Measurements from ENCODE around the gene C1QB. TPM values are rescaled to one million over a fixed set of nuclear protein-coding genes. Genes with fewer than 3 reads are reported as not detected.

The C1QB gene
- total and polyA plus RNA-seq, 4 donors = 39.6 to 702 (median 431) TPM

- Histone ChIP-seq H3K36me3 (ENCODE audit: control insufficient read depth in 4 of 4, insufficient read depth in 4 of 4, low read length in 4 of 4) (no peaks in the 10 kb centered on the region), H3K9ac (ENCODE audit: insufficient read depth in 1 of 2, low read length in 2 of 2) (no peak overlapping the region), H3K27me3 (ENCODE audit: control insufficient read depth in 3 of 3, insufficient read depth in 3 of 3, low read length in 2 of 3) (peaks cover 0 to 3% (median 0%) of the 10 kb centered on the region in 3 donors), H3K4me1 (ENCODE audit: control insufficient read depth in 5 of 5, insufficient read depth in 5 of 5, low read length in 5 of 5) (peaks cover 0 to 3% (median 0%) of the 10 kb centered on the region in 5 donors), H3K27ac (ENCODE audit: low read depth in 1 of 2, low read length in 1 of 2) (no peak overlapping the region), H3K9me3 (ENCODE audit: control insufficient read depth in 4 of 4, insufficient read depth in 3 of 4, low read length in 3 of 4) (no peaks in the 10 kb centered on the region), H3K4me3 (no peak overlapping the region)
- ATAC-seq (ENCODE audit: insufficient read depth, low FRiP score) (peak; percentile 49), DNase-seq (peak; percentile 70 to 82 (median 74))
- TF ChIP-seq CTCF (IDR thresholded peaks at IDR 0.05; ENCODE audit: control extremely low read depth, extremely low read depth) = peak; percentile 81
- WGBS, 2 donors = 12 to 13% methylated on average over 18 of the region's 18 CpGs
Measured at GRCh38 chr1:22641906-22642636, 11.0 kb upstream of the C1QB start.

DNA sequence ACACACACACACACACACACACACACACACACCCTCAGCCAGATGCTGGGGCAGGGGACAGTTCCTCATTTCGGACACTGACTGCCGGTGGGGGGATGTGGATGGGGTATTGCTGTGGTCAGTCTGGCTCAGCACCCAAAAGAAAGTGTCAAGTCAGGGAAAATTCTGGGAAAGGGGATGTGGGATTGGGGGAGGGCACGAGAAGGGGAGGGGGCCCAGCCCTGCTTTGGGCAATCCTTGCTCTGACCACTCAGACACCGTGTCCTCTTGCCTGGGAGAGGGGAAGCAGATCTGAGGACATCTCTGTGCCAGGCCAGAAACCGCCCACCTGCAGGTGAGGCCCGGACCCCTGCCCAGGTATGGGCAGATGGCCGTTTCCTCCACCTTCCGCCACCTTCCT is 9.7 kb upstream of the C1QB start, which contains the start of gene C1QC:
TSS of gene C1QC (plus strand) at position 253 of the 400 bp plus-strand sequence. CDS start 391 bp downstream, outside the sequence.
- Histone ChIP-seq H3K27me3 (ENCODE audit: control insufficient read depth in 3 of 3, insufficient read depth in 3 of 3, low read length in 2 of 3) (no peaks in the 10 kb centered on the region), H3K4me1 (ENCODE audit: control insufficient read depth in 5 of 5, insufficient read depth in 5 of 5, low read length in 5 of 5) (peaks cover 0 to 3% (median 0%) of the 10 kb centered on the region in 5 donors), H3K4me3 (no peak within 1 kb of the TSS), H3K9ac (ENCODE audit: insufficient read depth in 1 of 2, low read length in 2 of 2) (no peak within 1 kb of the TSS), H3K36me3 (ENCODE audit: control insufficient read depth in 4 of 4, insufficient read depth in 4 of 4, low read length in 4 of 4) (no peaks in the 10 kb centered on the region), H3K27ac (ENCODE audit: low read depth in 1 of 2, low read length in 1 of 2) (peak within 1 kb of the TSS in 1 of 2 donors; percentile 54), H3K9me3 (ENCODE audit: control insufficient read depth in 4 of 4, insufficient read depth in 3 of 4, low read length in 3 of 4) (no peaks in the 10 kb centered on the region)
- ATAC-seq (ENCODE audit: insufficient read depth, low FRiP score) (peak; percentile 19), DNase-seq (no peak)
- TF ChIP-seq CTCF (IDR thresholded peaks at IDR 0.05; ENCODE audit: control extremely low read depth, extremely low read depth) = no peak
- 61 to 72% methylated on average over 8 of the region's 8 CpGs for WGBS, 2 donors

GRCh38 chr1:22643928-22644327 is 9.1 kb upstream of the C1QB start:
- DNase-seq (no peak), ATAC-seq (ENCODE audit: insufficient read depth, low FRiP score) (no peak)
- peak overlapping the region in 1 of 2 donors; percentile 54 for H3K27ac ChIP-seq (ENCODE audit: low read depth in 1 of 2, low read length in 1 of 2)
- H3K27me3 ChIP-seq (ENCODE audit: control insufficient read depth in 3 of 3, insufficient read depth in 3 of 3, low read length in 2 of 3) = no peaks in the 10 kb centered on the region
- H3K9ac ChIP-seq (ENCODE audit: insufficient read depth in 1 of 2, low read length in 2 of 2) = no peak overlapping the region
- no peaks in the 10 kb centered on the region for H3K9me3 ChIP-seq (ENCODE audit: control insufficient read depth in 4 of 4, insufficient read depth in 3 of 4, low read length in 3 of 4)
- no peak for TF ChIP-seq CTCF (IDR thresholded peaks at IDR 0.05; ENCODE audit: control extremely low read depth, extremely low read depth)
- WGBS, 2 donors = 68 to 89% methylated on average over 9 to 12 of the region's 12 CpGs
- peaks cover 0 to 3% (median 0%) of the 10 kb centered on the region in 5 donors for H3K4me1 ChIP-seq (ENCODE audit: control insufficient read depth in 5 of 5, insufficient read depth in 5 of 5, low read length in 5 of 5)
- no peak overlapping the region for H3K4me3 ChIP-seq
- no peaks in the 10 kb centered on the region for H3K36me3 ChIP-seq (ENCODE audit: control insufficient read depth in 4 of 4, insufficient read depth in 4 of 4, low read length in 4 of 4)

Data from lung (tissue), 12 donors.